ENCODE data around the gene COL4A2.
A peak's percentile ranks its signal among the peaks of the same experiment; 100 is the strongest.
"Not testable (repeated sequence)": the region's sequence is repeated elsewhere in the genome, so short reads cannot be mapped to it uniquely, and the experiment has no call there.

Gene COL4A2

DNA sequence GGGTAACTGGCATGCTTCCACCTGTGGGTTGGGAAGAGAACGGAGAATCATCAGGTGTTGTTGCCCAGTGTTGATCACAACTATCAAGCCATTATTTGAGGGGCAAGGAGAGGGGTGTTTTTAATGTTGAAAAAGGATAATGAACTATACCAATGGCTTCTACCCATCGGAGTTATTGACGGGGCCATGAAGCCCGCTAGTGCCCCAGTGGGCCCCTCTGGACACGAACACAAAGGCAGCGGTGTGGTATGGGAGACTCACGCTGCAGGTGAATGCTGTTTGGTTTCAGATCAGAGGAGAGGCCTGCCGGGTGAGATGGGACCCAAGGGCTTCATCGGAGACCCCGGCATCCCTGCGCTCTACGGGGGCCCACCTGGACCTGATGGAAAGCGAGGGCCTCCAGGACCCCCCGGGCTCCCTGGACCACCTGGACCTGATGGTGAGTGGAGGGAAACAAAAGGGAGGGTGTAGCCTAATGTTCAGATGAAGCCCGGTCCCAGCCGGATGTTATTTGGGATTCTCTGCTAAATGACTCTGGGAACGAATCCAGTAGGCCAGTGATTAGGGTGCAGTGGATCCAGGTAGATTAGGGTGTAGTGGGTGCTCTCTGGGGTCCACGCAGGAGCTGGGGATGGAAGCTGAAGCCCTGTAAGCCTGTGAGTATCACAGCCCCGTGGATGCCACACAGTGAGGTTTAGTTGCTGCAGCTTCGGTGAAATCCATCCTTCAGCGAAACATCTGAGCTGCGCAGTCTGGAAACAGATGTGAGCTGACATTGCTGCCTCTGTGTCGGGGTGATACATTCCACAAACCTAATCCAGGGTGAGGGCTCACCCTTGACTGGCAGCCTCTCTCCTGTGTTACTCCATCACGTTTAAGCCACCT lies 143.2 kb downstream of the COL4A2 start:
- DNase-seq (ENCODE audit: low read depth in 4 of 4, low spot score in 1 of 4), result no peak

DNA sequence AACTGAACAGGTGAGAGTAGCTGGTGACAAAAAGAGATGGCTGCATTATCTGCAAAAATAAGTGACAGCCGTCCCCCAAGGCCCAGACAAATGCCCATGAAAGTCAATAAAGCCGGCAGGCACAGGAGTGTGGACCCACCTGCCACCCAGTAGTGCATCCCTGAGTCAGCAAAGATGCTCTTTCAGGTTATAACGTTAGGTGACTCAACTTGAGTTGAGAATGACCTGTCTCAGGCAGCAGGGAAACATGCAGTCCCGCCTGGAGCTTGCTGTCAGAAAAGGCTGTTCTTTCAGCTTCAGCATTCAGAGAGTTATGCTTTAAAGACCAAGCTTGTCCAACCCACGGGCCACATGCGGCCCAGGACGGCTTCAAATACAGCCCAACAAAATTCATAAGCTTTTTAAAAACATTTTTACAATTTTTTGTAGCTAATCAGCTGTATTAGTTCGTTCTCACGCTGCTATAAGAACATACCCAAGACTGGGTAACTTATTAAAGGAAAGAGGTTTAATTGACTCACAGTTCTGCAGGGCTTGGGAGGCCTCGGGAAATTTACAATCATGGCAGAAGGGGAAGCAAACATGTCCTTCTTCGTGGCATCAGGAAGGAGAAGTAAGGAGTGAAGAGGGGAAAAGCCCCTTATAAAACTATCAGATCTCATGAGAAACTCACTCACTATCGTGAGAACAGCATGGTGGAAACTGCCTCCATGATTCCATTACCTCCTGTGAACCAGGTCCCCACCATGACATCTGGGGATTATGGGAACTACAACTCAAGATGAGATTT lies 144.1 kb downstream of the COL4A2 start:
- DNase-seq (ENCODE audit: low read depth in 4 of 4, low spot score in 1 of 4), result no peak

DNA sequence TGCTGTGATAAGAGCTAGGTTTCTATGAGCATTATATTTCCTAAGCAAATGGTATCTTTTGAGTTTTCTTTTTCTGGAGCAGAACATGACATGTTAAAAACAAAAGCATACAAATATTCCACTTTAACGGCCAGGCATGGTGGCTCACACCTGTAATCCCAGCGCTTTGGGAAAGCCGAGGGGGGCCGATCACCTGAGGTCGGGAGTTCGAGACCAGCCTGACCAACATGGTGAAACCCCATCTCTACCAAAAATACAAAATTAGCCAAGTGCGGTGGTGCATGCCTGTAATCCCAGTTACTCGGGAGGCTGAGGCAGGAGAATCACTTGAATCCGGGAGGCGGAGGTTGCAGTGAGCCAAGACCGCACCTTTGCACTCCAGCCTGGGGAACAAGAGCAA lies 146.0 kb downstream of the COL4A2 start:
- not testable (repeated sequence) for DNase-seq (ENCODE audit: low read depth in 4 of 4, low spot score in 1 of 4)

DNA sequence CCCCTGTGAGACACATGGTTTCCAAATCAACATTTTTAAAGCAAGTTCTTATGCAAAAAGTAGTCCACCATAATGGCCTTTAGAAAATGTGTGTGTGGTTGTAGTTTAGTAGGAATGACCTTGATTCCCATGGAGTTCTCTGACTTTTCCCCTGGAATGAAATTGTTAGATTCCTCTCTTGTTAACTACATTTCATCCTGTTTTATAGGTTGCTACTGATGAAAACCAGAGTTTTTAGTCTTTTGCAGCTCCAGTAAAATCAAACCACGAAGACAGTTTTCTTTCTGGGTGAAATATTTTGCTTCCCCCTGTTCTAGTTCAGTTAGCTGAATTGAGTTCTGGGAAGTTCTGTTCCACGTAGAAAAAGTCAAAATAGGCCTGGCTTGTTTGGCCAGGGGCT lies 146.7 kb downstream of the COL4A2 start:
- DNase-seq (ENCODE audit: low read depth in 4 of 4, low spot score in 1 of 4), result no peak

DNA sequence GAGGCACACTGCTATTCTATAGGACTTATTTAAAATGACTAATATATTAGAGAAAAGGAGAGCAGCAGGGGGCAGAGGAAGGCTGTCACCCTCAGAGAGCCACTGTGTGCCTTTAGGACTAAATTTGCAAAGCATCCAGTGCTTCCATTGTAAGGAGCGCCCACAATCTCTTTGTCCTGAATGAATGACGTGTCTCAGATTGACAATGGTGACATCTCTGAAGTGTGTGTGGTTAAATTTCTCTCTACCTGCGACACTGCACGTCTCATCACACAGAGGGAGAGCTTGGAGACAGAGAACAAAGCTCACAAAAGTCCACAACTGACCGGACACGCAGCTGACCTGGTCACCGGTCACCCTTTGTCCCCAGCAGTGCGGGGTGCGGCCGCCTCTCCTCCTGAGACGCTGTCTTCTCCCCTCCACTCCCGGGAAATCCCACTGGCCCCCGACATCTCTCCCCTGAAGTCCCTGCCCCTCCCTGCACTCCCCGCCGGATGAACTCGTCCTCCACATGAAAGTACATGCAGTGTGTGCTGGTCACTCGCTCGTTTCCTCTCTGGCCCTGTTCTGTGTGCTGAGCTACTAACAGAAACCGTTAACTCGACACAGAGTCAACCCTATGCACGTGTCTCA lies 147.3 kb downstream of the COL4A2 start:
- DNase-seq (ENCODE audit: low read depth in 4 of 4, low spot score in 1 of 4), result no peak

DNA sequence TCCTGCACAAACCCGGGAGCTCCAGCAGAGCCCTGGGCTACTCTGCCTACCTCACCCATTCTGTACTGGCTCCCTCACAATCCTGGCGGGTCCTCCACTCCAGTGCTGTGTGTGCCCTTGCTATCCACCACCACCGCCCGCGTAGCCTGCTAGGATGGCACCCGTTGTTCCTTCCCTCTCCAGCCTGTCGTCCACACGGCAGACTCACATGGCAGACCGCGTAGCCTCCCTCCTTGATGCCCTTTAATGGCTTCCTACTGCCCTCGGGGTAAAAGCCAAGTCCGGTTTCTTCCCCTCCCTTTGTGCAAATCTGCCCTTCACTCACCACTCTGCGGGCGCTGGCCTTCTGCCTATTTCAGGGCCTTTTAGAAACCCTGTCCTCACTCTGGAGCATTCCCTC lies 147.9 kb downstream of the COL4A2 start:
- no peak for DNase-seq (ENCODE audit: low read depth in 4 of 4, low spot score in 1 of 4)

DNA sequence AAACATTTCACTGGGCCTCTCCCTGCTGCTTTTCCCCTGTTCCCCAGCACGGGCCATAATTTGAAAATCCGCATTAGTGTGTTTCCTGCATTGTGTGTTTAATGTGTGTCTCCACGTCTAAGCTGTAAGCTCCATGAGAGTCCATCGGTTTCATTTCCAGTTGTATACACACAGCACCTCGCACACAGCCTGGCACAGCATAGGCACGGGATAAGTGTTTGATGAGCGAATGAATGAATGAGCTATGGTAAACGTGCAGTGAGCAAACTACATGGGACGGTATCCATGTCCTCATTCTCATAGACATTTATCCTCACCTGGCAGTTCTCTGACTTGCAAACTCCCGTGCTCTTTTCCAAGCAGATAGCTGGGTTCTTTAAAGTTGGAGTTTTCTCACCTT lies 148.4 kb downstream of the COL4A2 start:
- DNase-seq (ENCODE audit: low read depth in 4 of 4, low spot score in 1 of 4), result no peak

DNA sequence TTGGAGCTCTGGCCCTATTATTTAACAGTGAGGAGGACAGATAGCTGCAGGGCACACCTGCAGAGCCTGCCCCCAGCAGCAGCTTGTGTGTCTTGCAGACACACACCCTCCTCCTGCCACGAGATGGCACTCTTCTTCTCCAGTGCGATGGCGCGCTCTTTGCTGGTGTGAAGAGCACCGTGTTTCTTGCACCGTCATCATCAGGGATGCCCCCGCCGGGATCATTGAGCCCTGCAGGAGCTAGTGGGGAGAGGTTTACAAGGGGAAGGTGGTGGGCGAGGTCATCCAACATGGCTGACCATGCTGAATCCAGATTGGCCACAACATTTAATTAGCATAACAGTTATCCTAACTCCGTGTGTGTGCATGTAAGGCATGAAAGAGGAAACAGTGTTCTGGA lies 148.9 kb downstream of the COL4A2 start:
- peak; percentile 11 to 55 (median 37) for DNase-seq (ENCODE audit: low read depth in 4 of 4, low spot score in 1 of 4)

DNA sequence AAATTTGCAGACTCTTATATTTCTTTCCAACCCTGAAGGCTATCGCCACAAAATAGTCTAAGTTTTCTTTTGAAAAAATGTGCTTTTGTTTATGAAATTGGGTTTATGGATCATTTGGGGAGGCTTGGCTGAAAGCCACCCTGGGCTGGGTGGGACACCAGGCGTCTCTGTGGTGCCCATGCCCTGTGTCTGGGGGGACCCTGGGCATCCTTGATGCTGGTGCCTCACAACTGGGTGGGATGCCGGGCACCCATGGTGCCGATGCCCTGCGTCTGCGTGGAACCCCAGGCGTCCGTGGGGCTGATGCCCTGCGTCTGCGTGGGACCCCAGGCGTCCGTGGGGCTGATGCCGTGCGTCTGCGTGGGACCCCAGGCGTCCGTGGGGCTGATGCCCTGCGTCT lies 149.5 kb downstream of the COL4A2 start:
- DNase-seq (ENCODE audit: low read depth in 4 of 4, low spot score in 1 of 4), result no peak

DNA sequence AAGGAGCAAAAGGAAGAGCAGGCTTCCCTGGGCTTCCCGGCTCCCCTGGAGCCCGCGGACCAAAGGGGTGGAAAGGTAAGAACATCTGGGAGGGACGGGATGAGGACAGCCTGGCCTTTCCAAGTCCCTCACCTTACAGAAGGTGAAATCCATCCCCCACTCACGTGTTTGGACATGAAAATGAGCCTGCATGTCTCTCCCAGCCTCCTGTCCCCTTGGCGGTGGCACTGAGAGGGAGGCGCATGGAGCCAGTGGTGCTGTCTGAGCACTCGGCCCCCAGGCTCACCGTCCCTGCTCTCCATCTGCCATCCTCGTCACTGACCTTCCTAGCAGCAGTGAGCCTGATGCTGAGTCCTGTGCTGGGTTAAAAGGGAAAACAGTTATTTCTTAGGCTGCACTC lies 150.3 kb downstream of the COL4A2 start:
- DNase-seq (ENCODE audit: low read depth in 4 of 4, low spot score in 1 of 4), result no peak

DNA sequence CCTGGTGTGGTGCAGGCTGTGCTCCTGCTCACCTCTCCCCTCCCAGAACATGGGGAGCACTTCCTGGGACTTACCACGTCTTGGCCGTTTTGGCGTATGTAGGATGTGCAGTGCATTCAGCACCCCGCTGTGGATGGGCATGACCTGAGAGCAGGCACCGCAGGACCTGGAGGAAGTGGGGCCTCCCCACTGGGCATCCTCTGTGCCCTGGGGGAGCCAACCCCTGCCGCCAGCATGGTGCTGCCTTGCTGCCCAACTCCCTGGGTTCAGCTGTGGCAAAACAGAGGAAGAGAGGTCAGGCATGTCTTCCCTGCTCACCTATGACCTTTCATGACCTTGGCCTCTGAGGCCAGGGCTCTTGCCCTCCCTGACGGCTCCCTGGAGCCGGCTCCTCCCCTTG lies 150.9 kb downstream of the COL4A2 start:
- DNase-seq (ENCODE audit: low read depth in 4 of 4, low spot score in 1 of 4), result no peak

DNA sequence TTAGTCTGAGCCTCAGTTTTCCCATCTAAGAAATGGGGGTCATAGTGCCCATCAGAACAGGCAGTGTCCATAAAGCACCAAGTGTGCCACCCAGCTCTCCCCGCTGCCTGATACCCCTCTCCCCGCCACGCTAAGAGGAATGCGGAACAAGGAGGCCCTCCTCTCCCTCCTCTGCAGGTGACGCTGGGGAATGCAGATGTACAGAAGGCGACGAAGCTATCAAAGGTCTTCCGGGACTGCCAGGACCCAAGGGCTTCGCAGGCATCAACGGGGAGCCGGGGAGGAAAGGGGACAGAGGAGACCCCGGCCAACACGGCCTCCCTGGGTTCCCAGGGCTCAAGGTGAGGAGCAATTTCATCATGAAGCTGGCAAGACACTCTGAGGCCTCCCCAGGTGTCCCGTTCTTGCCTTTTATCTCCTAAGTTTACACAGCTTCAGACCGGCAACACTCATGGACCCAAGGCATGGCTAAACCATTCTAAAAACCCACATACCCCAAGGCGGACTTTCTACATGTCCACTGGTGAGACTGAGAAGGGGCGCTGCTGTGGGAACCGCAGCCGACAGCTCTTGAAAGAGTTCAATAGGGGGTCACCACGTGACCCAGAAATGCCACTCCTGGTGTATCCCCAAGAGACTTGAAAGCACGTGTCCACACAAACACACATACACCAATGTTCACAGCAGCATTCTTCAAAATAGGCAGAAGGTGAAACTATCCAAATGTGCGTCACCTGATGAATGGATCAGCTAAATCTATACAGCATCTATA lies 151.7 kb downstream of the COL4A2 start:
- no peak for DNase-seq (ENCODE audit: low read depth in 4 of 4, low spot score in 1 of 4)

DNA sequence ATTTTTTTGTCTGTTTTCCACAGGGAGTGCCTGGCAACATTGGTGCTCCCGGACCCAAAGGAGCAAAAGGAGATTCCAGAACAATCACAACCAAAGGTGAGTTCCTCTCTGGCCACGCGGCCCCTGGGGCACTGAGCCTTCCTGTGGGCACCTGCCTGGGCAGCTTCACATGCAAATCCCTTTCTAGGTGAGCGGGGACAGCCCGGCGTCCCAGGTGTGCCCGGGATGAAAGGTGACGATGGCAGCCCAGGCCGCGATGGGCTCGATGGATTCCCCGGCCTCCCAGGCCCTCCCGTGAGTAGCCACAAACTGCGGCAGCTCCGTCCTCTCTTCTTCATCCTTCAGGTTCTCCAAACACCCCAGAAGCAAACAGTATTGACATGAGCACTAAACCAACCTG lies 155.0 kb downstream of the COL4A2 start:
- no peak for DNase-seq (ENCODE audit: low read depth in 4 of 4, low spot score in 1 of 4)

DNA sequence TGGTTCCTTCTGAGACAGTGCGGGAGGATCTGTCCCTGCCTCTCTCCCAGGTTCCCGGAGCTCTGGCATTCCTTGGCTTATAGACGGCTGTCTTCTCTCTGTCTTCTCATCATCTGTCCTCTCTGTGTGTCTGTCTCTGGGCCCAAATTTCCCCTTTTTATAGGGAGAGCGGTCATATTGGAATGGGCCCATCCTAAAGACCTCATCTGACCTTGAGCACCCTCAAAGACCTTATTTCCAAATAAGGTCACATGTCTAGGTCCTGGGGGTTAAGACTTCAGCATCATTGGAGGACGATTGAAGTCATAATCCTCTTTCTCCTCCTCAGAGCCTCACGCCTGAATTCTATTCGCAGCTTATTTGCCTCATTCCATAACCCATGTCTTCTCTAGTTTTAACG lies 156.1 kb downstream of the COL4A2 start:
- no peak for DNase-seq (ENCODE audit: low read depth in 4 of 4, low spot score in 1 of 4)

DNA sequence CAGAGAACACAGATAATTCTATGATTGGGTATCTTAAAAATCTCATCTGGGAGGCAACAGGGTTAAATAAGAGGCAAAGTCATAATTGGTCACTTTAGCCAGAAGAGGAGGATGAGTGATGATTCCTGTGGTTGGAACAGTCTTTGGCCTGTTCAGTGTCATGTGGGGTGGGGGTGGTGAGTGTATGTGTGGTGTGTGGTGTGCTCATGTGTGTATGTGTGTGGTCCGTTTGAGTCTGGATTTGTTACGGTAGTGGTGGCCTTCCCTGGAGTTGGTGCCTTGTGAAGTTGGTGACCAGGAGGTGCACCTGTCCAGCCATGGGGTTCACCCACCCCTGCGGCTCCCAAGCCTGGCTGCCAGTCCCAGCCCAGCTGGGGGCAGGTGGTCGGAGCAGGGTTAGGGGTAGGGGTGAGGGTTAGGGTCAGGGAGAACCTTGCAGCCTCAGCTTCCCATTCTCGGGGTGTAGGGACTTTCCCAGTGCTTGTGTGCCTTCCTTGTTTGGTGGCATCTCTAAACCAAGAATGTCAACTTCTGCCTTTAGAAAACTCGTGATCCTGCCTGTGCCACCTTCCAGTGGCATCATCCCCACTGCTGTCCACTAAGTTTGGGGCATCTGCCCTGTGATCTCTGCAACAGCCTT lies 156.9 kb downstream of the COL4A2 start:
- DNase-seq (ENCODE audit: low read depth in 4 of 4, low spot score in 1 of 4), result no peak

DNA sequence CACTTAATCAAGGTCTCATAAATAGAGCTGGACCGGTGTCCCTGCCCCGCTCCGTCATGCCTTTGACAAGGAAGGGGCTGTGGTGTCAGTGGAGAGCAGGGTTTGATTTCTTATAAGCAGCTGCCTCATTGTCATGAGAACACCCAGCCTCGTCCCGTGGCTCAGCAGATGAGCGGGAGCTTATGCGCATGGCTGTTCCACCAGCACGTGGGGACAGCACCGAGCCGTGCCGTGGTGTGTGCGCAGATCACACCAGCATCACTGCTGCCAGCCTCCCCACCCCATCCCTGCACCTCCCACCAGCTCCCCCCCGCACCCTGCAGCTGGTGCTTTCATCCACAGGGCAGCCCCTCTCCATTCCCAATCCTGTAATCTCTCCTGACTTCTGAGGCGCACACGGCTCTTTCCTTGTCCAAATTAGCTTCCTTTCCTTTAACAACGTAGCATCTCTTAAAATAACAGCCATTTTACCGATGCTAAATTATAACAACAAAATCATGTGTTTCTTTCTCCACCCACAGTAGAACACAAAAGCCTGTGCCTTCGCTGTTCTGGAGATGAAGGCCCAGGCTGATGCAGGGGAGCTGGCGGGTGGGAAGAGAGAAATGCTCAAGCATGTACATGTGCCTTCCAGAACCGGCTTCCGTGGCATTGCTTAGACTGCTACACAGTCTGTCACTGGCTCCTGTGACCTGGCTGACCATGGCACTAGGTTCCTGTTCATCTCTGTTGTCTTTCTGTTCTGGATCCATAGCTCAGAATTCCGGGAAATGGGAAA lies 157.7 kb downstream of the COL4A2 start:
- DNase-seq (ENCODE audit: low read depth in 4 of 4, low spot score in 1 of 4), result no peak

DNA sequence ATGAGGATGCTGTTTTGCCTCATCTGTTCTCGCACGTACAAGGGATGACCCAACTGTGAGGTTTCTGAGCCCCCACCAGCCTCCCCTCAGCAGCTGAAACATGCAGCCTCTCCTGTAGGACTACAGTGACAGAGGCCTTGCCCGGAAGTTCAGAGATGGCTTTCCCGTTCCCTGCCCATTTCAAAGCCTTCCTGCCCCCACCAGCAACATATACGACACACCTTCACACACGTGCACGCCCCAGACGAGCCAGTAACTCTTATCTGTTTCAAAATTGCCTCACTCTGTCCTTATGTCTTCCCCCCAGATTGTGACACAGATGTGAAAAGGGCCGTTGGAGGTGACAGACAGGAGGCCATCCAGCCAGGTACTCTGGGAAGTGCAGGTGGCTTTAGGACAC lies 158.6 kb downstream of the COL4A2 start:
- no peak for DNase-seq (ENCODE audit: low read depth in 4 of 4, low spot score in 1 of 4)

DNA sequence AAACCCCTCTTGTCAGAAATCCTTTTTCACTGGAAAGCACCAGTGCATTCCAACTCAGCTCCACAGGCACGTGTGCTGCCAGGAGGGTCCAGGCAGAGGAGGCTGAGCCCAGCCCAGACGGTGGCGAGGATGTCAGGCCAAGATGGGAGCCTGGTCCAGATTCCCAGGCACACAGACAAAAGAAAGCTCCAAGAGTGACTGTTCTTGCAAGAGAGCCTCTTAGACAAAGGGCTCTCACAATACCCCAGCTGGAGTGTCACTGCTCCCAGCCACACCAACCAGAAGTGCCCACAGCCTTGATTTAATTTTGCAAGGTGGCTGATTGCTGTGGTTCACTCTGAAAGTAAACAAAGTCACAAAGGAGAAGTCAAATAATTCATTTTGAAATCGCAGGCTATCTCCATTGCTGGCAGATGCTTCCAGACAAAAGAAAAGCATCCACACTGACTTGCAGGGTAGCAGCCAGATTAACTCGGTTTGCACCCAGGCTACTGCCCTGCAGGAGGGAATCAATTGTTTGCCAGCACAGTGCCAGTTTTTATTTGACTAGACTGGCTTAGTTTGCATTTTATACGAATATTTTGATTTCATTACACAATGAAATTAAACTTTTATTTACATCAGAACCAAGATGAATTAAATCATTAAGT lies 159.3 kb downstream of the COL4A2 start:
- no peak for DNase-seq (ENCODE audit: low read depth in 4 of 4, low spot score in 1 of 4)

DNA sequence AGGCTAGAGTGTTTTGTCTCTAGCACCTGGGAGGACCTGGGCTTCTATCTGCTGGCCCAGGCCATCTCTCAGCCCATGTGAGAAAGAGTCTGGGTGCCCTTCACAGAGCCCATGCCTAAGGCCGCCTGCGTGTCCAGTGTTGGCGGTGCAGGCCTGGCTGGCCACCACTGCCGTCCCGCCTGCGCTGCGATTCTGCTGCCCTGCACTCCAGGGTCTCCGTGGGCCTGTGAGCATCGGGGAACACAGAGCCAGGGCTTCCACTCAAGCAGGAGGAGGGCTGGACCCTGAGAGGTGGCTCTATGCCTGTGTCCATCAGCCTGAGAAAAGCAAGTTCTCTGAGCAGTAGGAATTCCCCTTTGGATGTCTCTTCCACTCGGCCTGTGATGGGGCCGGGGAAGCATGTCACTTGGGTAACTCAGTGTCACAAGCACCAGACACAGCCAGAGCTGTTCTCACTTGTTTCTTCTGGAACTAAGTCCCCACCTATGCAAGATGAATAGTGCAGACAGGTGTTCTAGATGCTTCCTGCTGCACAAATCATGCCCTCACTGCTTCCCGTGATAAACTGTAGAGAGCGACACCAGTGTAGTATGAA lies 160.5 kb downstream of the COL4A2 start:
- DNase-seq (ENCODE audit: low read depth in 4 of 4, low spot score in 1 of 4), result no peak

All from stimulated activated CD4-positive, alpha-beta T cell treated with anti-CD3 and anti-CD28 coated beads, Interleukin-1b, Interleukin-23, amount 100 ng/mL, for 24 hours (primary cell).